OCI-LY7 (cell line): ENCODE measurements around the gene LTO1. TPM values are rescaled to one million over a fixed set of nuclear protein-coding genes. Genes with fewer than 3 reads are reported as not detected.

Experiments
- BruUV-seq: library from RNA; stranded (reverse); fragments of 400-500 nt; replicated peaks from 2 replicates; lab custom pipeline; 2021; lab: Mats Ljungman, UMichigan
- CTCF ChIA-PET: fragments of 300-600 bp; sonication (Branson Sonifier 250); formaldehyde crosslinking; loops from one replicate; lab custom pipeline; 2022; ENCODE audit warnings: antibody characterized with exemption; ENCODE audit not compliant: unreplicated experiment; lab: Charles Lee
- POLR2A ChIA-PET: fragments of 300-600 bp; sonication (Branson Sonifier 250); formaldehyde crosslinking; loops from one replicate; lab custom pipeline; 2022; ENCODE audit warnings: antibody characterized with exemption; lab: Charles Lee
- DNase-seq: peaks from one replicate; pipeline ENCODE4 v3.0.0-alpha.2; 2015; ENCODE audit warnings: low spot score
- H2AFZ ChIP-seq: fragments of 200-600 bp; sonication (generic), shearing (Covaris generic); 2 replicates; pipeline ENCODE4 v1.6.1; 2014; ENCODE audit warnings: mild to moderate bottlenecking, antibody characterized with exemption, low read length, moderate library complexity
- H3K27ac ChIP-seq: fragments of 200-600 bp; sonication (generic); 2 replicates; pipeline ENCODE4 v1.5.1; 2014; ENCODE audit warnings: mixed run types, low read depth, mild to moderate bottlenecking, moderate library complexity, low read length, inconsistent platforms; ENCODE audit not compliant: poor library complexity, severe bottlenecking
- H3K36me3 ChIP-seq: fragments of 200-600 bp; sonication (generic); 2 replicates; pipeline ENCODE4 v1.6.1; 2014; ENCODE audit warnings: mild to moderate bottlenecking, antibody characterized with exemption, low read length, moderate library complexity, mixed read lengths; ENCODE audit not compliant: insufficient read depth
- H3K4me1 ChIP-seq: fragments of 200-600 bp; sonication (generic); 2 replicates; pipeline ENCODE4 v1.5.1; 2014; ENCODE audit warnings: mild to moderate bottlenecking, low read length; ENCODE audit not compliant: insufficient read depth, poor library complexity, severe bottlenecking
- H3K4me2 ChIP-seq: fragments of 200-600 bp; sonication (generic); 2 replicates; pipeline ENCODE4 v1.6.1; 2014; ENCODE audit warnings: mild to moderate bottlenecking, low read length
- H3K4me3 ChIP-seq: fragments of 200-600 bp; sonication (generic); 2 replicates; pipeline ENCODE4 v1.5.1; 2014; ENCODE audit warnings: mild to moderate bottlenecking, low read depth, low read length; ENCODE audit not compliant: poor library complexity, severe bottlenecking
- H3K79me2 ChIP-seq: fragments of 200-600 bp; sonication (generic); 2 replicates; pipeline ENCODE4 v1.6.1; 2016; ENCODE audit warnings: low read depth, mild to moderate bottlenecking, low read length, moderate library complexity, mixed read lengths; ENCODE audit not compliant: insufficient read depth
- H3K9me2 ChIP-seq: fragments of 200-600 bp; sonication (generic); 2 replicates; pipeline ENCODE4 v1.6.1; 2016; ENCODE audit warnings: mild to moderate bottlenecking, low read length, mixed read lengths; ENCODE audit not compliant: insufficient read depth
- H3K9me3 ChIP-seq: fragments of 200-600 bp; sonication (generic); 2 replicates; pipeline ENCODE4 v1.6.1; 2014; ENCODE audit warnings: mild to moderate bottlenecking, mixed run types, low read length, mixed read lengths
- H4K20me1 ChIP-seq: fragments of 200-600 bp; sonication (generic); 2 replicates; pipeline ENCODE4 v1.6.1; 2014; ENCODE audit warnings: mild to moderate bottlenecking, antibody characterized with exemption, low read length, moderate library complexity, mixed read lengths; ENCODE audit not compliant: insufficient read depth
- CTCF ChIP-seq: fragments of 200-600 bp; sonication (generic); conservative IDR thresholded peaks from 2 replicates; pipeline ENCODE4 v1.5.1; 2014; ENCODE audit warnings: mild to moderate bottlenecking, antibody characterized with exemption, low read length, moderate library complexity, mixed read lengths
- EZH2phosphoT487 ChIP-seq: fragments of 200-600 bp; sonication (generic); IDR thresholded peaks from 2 replicates; pipeline ENCODE4 v1.6.1; 2018; ENCODE audit warnings: low read depth, borderline replicate concordance, mild to moderate bottlenecking, mixed run types, antibody characterized with exemption, low read length, moderate library complexity, mixed read lengths
- intact Hi-C: fragments of 100-400 bp; cut with micrococcal nuclease; formaldehyde crosslinking; loops from one replicate; pipeline ENCODE4 v1.10.0; 2022; ENCODE audit not compliant: unreplicated experiment
- total RNA-seq, 2 experiments: library from RNA; depleted of rRNA in 1 of 2; stranded (reverse); fragments of >200 nt in 1 of 2; shearing (Covaris generic) in 1 of 2; gene quantifications; 2 replicates each; pipeline ENCODE4 v1.2.3, GENCODE V29; 2014 to 2022

Gene LTO1
- total RNA-seq, 2 experiments from 2014 or later, result 28.8 to 35.9 TPM

- POLR2A ChIA-PET, result no interaction called here
- no peak overlapping the region for H3K4me2 ChIP-seq
- no peaks in the 10 kb centered on the region for H3K9me2 ChIP-seq
- no peak for TF ChIP-seq CTCF
- no peak for TF ChIP-seq EZH2phosphoT487
- H3K27ac ChIP-seq, result no peak overlapping the region
- no peaks in the 10 kb centered on the region for H3K9me3 ChIP-seq
- BruUV-seq, result no TSS peak
- no peak for DNase-seq
- no peaks in the 10 kb centered on the region for H3K4me1 ChIP-seq
- intact Hi-C loops, result no loop called here
- CTCF ChIA-PET, result no interaction called here
- no peak overlapping the region for H3K4me3 ChIP-seq
- H2AFZ ChIP-seq, result no peak overlapping the region
- H4K20me1 ChIP-seq, result no peaks in the 10 kb centered on the region
- no peaks in the 10 kb centered on the region for H3K79me2 ChIP-seq
- no peaks in the 10 kb centered on the region for H3K36me3 ChIP-seq
Observed at GRCh38 chr11:69644962-69645675, 30.0 kb downstream of the LTO1 start.

GRCh38 chr11:69644071-69644961, 30.8 kb downstream of the LTO1 start:
- POLR2A ChIA-PET, result interaction anchor here (0.6 kb wide), 1 partner anchor 538 kb away, joined by 3 read pairs; no protein-coding TSS in a partner anchor
- TF ChIP-seq EZH2phosphoT487 (no peak), CTCF (0 out of 2 replicates have a peak, but pooled peaks have one; percentile 15)
- Histone ChIP-seq H3K4me2 (no peak overlapping the region), H3K79me2 (no peaks in the 10 kb centered on the region), H3K9me3 (no peaks in the 10 kb centered on the region), H3K9me2 (no peaks in the 10 kb centered on the region), H2AFZ (no peak overlapping the region), H3K4me1 (no peaks in the 10 kb centered on the region), H3K27ac (no peak overlapping the region), H3K36me3 (no peaks in the 10 kb centered on the region), H4K20me1 (no peaks in the 10 kb centered on the region), H3K4me3 (no peak overlapping the region)
- DNase-seq, result no peak
- CTCF ChIA-PET, result no interaction called here
- BruUV-seq, result no TSS peak
- intact Hi-C loops, result no loop called here
